ENCODE results near the gene ACTL6B.

DNA sequence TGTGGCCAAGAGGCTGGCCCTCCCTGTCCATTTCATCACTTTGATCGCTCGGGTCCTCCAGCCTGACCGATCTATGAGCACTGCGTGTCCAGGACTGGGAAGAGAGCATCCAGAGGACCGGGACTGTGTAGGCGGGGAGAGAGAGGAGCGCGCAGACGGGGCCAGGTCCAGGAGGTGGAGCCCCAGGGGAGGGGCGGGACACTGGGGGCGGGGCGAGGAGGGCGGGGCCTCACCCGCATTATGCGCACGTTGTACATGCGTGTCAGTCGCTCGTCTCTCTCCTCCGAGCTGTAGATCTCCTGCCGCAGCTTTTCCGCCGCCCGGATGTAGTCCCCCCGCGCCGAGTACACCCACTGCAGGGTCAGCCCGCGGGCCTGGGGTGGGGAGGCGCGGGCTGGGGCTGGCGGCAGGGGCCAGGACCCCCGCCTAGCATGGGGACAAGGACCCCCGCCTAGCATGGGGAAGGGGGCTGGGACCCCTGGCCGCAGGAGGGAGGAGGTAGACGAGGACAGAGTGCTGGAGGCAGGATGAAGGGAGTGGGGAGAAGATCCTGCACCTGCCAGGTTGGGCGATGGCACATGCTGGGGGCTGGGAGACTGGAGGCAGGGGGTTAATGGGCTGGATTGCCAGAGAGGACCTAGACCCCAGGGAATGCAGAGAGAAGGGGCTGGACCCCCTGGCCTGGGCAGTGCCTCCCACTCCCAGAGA lies 29.6 kb downstream of the ACTL6B start:
- no peak for TF ChIP-seq POLR2A (IDR thresholded peaks at IDR 0.05)
- no peak for TF ChIP-seq EP300 (IDR thresholded peaks at IDR 0.05)
